Stimulated activated CD4-positive, alpha-beta T cell treated with anti-CD3 and anti-CD28 coated beads, TNF-alpha, amount 100 ng/mL, for 1 hour (primary cell): ENCODE measurements around the gene CPXCR1.
"Not testable (repeated sequence)": the region's sequence is repeated elsewhere in the genome, so short reads cannot be mapped to it uniquely, and the experiment has no call there.

Experiments used
- DNase-seq, 3 donors: peaks; one replicate each; pipeline ENCODE4 v3.0.0-alpha.2; 2020; ENCODE audit warnings: low read depth in 3 of 3, low spot score in 1 of 3

Gene CPXCR1

GRCh38 chrX:88746925-88747324 is at the start of gene CPXCR1:
CPXCR1 (plus strand) TSS chrX:88747225; CDS start chrX:88753415, 6,190 bp downstream.
- DNase-seq = no peak

- DNase-seq = no peak
These were observed 11.2 kb upstream of the CPXCR1 start for GRCh38 chrX:88735835-88736234.

- DNase-seq = not testable (repeated sequence)
These were observed 810 bp upstream of the CPXCR1 start for GRCh38 chrX:88746215-88746614.

GRCh38 chrX:88752339-88752738 is 5.3 kb downstream of the CPXCR1 start:
- DNase-seq = not testable (repeated sequence)

GRCh38 chrX:88789825-88790224 is 42.8 kb downstream of the CPXCR1 start:
- no peak for DNase-seq
